ENCODE results near the gene PEX12. TPM values are rescaled to one million over a fixed set of nuclear protein-coding genes. Genes with fewer than 3 reads are reported as not detected.

The PEX12 gene
- total RNA-seq, 1 experiment from 2014 or later: 3.9 TPM

- Histone ChIP-seq H3K4me1 (ENCODE audit: insufficient read depth, low read length) (no peaks in the 10 kb centered on the region), H3K27ac (ENCODE audit: low read length) (no peak overlapping the region), H2AFZ (ENCODE audit: low read length) (no peak overlapping the region), H3K36me3 (ENCODE audit: low read depth, low read length) (no peaks in the 10 kb centered on the region), H3F3A (ENCODE audit: low read length, unreplicated experiment) (no peaks in the 10 kb centered on the region), H3K4me3 (ENCODE audit: low read length) (no peak overlapping the region), H3K9ac (ENCODE audit: low read length) (no peak overlapping the region), H4K20me1 (ENCODE audit: low read length) (no peaks in the 10 kb centered on the region), H3K4me2 (ENCODE audit: low read length) (no peak overlapping the region), H3K9me3 (ENCODE audit: low read length) (no peaks in the 10 kb centered on the region), H3K79me2 (ENCODE audit: low read length) (no peaks in the 10 kb centered on the region), H3K9me2 (replicated peaks; ENCODE audit: low read length) (no peaks in the 10 kb centered on the region), H3K27me3 (ENCODE audit: low read length) (peaks cover 27% of the 10 kb centered on the region)
- intact Hi-C loops (cut with micrococcal nuclease): loop anchor here (1.0 kb wide), 1 partner anchor 192 kb away; no protein-coding TSS in a partner anchor
- no TSS peak for BruUV-seq (replicated peaks)
- no peak for ATAC-seq
- ChIA-PET POLR2A (ENCODE audit: unreplicated experiment) (interaction anchor here (0.6 kb wide), 2 partner anchors 22 to 31 kb away, joined by 3 read pairs; partner anchors contain the start of gene AP2B1), CTCF (interaction anchor here (0.6 to 1.0 kb wide), 4 partner anchors 23 to 232 kb away, joined by 3 to 5 read pairs (median 4); partner anchors contain the start of gene PEX12)
- DNase-seq: peak; percentile 27
- TF ChIP-seq, protein P1, sequence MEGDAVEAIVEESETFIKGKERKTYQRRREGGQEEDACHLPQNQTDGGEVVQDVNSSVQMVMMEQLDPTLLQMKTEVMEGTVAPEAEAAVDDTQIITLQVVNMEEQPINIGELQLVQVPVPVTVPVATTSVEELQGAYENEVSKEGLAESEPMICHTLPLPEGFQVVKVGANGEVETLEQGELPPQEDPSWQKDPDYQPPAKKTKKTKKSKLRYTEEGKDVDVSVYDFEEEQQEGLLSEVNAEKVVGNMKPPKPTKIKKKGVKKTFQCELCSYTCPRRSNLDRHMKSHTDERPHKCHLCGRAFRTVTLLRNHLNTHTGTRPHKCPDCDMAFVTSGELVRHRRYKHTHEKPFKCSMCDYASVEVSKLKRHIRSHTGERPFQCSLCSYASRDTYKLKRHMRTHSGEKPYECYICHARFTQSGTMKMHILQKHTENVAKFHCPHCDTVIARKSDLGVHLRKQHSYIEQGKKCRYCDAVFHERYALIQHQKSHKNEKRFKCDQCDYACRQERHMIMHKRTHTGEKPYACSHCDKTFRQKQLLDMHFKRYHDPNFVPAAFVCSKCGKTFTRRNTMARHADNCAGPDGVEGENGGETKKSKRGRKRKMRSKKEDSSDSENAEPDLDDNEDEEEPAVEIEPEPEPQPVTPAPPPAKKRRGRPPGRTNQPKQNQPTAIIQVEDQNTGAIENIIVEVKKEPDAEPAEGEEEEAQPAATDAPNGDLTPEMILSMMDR (conservative IDR thresholded peaks at IDR 0.05; ENCODE audit: low read depth, low read length): peak; percentile 36; the same call in 1 of the 2 replicates
- no peak for TF ChIP-seq EZH2 (IDR thresholded peaks at IDR 0.05; ENCODE audit: low read length, unreplicated experiment)
- TF ChIP-seq EZH2phosphoT487 (IDR thresholded peaks at IDR 0.05; ENCODE audit: borderline replicate concordance, low read length): no peak
Observed at GRCh38 chr17:35555691-35556090, 22.7 kb downstream of the PEX12 start.

GRCh38 chr17:35554668-35555067 is 23.7 kb downstream of the PEX12 start:
- no peaks in the 10 kb centered on the region for H3K9me2 ChIP-seq (replicated peaks; ENCODE audit: low read length)
- POLR2A ChIA-PET (ENCODE audit: unreplicated experiment): interaction anchor here (0.6 kb wide), 1 partner anchor 13 kb away, joined by 5 read pairs; no protein-coding TSS in a partner anchor
- H2AFZ ChIP-seq (ENCODE audit: low read length): no peak overlapping the region
- no peaks in the 10 kb centered on the region for H3K36me3 ChIP-seq (ENCODE audit: low read depth, low read length)
- DNase-seq (no peak), ATAC-seq (no peak)
- H3K79me2 ChIP-seq (ENCODE audit: low read length): no peaks in the 10 kb centered on the region
- H3K4me3 ChIP-seq (ENCODE audit: low read length): no peak overlapping the region
- BruUV-seq (replicated peaks): no TSS peak
- no peak overlapping the region for H3K4me2 ChIP-seq (ENCODE audit: low read length)
- H4K20me1 ChIP-seq (ENCODE audit: low read length): no peaks in the 10 kb centered on the region
- H3K4me1 ChIP-seq (ENCODE audit: insufficient read depth, low read length): no peaks in the 10 kb centered on the region
- TF ChIP-seq EZH2 (IDR thresholded peaks at IDR 0.05; ENCODE audit: low read length, unreplicated experiment) (no peak), EZH2phosphoT487 (IDR thresholded peaks at IDR 0.05; ENCODE audit: borderline replicate concordance, low read length) (no peak)
- TF ChIP-seq, protein P1 (conservative IDR thresholded peaks at IDR 0.05; ENCODE audit: low read depth, low read length): no peak
- intact Hi-C loops (cut with micrococcal nuclease): loop anchor here (1.0 kb wide), 1 partner anchor 193 kb away; no protein-coding TSS in a partner anchor
- no peaks in the 10 kb centered on the region for H3F3A ChIP-seq (ENCODE audit: low read length, unreplicated experiment)
- H3K9ac ChIP-seq (ENCODE audit: low read length): no peak overlapping the region
- no peaks in the 10 kb centered on the region for H3K9me3 ChIP-seq (ENCODE audit: low read length)
- H3K27me3 ChIP-seq (ENCODE audit: low read length): peaks cover 33% of the 10 kb centered on the region
- CTCF ChIA-PET: no interaction called here
- H3K27ac ChIP-seq (ENCODE audit: low read length): no peak overlapping the region

DNA sequence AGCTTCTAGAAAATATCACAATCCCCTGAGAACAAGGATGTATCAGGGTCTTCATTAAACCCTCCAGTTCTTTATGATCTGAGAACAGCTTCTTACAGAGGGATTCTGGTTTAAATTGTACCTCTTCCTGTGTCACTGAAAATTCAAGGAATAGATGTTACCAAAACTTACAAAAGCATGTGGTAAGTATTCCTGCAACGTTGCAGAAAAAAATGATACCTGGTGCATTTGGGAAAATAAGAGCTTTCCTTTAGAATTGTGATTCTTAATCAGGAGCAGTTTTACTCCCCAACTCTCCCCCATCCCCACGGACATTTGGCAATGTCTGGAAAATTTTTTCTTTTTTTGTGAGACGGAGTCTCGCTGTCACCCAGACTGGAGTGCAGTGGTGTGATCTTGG is 25.1 kb downstream of the PEX12 start:
- no peak overlapping the region for H3K9ac ChIP-seq (ENCODE audit: low read length)
- ATAC-seq (no peak), DNase-seq (no peak)
- H3K79me2 ChIP-seq (ENCODE audit: low read length): no peaks in the 10 kb centered on the region
- intact Hi-C loops (cut with micrococcal nuclease): no loop called here
- H3K9me3 ChIP-seq (ENCODE audit: low read length): no peaks in the 10 kb centered on the region
- H2AFZ ChIP-seq (ENCODE audit: low read length): no peak overlapping the region
- POLR2A ChIA-PET (ENCODE audit: unreplicated experiment): no interaction called here
- no peaks in the 10 kb centered on the region for H4K20me1 ChIP-seq (ENCODE audit: low read length)
- no peak overlapping the region for H3K4me3 ChIP-seq (ENCODE audit: low read length)
- no peaks in the 10 kb centered on the region for H3K36me3 ChIP-seq (ENCODE audit: low read depth, low read length)
- H3K4me2 ChIP-seq (ENCODE audit: low read length): no peak overlapping the region
- no peak overlapping the region for H3K27ac ChIP-seq (ENCODE audit: low read length)
- no peaks in the 10 kb centered on the region for H3K9me2 ChIP-seq (replicated peaks; ENCODE audit: low read length)
- TF ChIP-seq EZH2 (IDR thresholded peaks at IDR 0.05; ENCODE audit: low read length, unreplicated experiment) (no peak), EZH2phosphoT487 (IDR thresholded peaks at IDR 0.05; ENCODE audit: borderline replicate concordance, low read length) (no peak)
- TF ChIP-seq, protein P1 (conservative IDR thresholded peaks at IDR 0.05; ENCODE audit: low read depth, low read length): no peak
- CTCF ChIA-PET: no interaction called here
- no peaks in the 10 kb centered on the region for H3F3A ChIP-seq (ENCODE audit: low read length, unreplicated experiment)
- no TSS peak for BruUV-seq (replicated peaks)
- H3K4me1 ChIP-seq (ENCODE audit: insufficient read depth, low read length): no peaks in the 10 kb centered on the region
- H3K27me3 ChIP-seq (ENCODE audit: low read length): peaks cover 45% of the 10 kb centered on the region
